Inflammatory macrophage (primary cell): ENCODE measurements around the gene ADCY3.

Source experiments
- DNase-seq, 2 donors: peaks; one replicate each; pipeline ENCODE4 v3.0.0-alpha.2; 2020 to 2022

Gene ADCY3

GRCh38 chr2:24925815-24926214 is 5.8 kb upstream of the ADCY3 start:
- no peak for DNase-seq

GRCh38 chr2:24924732-24925131 is 4.7 kb upstream of the ADCY3 start:
- DNase-seq: peak in 1 of 2 donors; percentile 18

GRCh38 chr2:24924266-24924665 is 4.2 kb upstream of the ADCY3 start:
- DNase-seq: no peak

- DNase-seq: no peak
These were observed 3.1 kb upstream of the ADCY3 start for GRCh38 chr2:24923106-24923505.

GRCh38 chr2:24922556-24922955 is 2.5 kb upstream of the ADCY3 start:
- no peak for DNase-seq

- DNase-seq: no peak
These were observed 888 bp upstream of the ADCY3 start for GRCh38 chr2:24920809-24921441.

GRCh38 chr2:24919506-24920097 is 435 bp downstream of the ADCY3 start:
- DNase-seq: peak; percentile 29 to 45

- DNase-seq: peak; percentile 14 to 40
These were observed 966 bp downstream of the ADCY3 start for GRCh38 chr2:24919037-24919505.

- no peak for DNase-seq
These were observed 1.6 kb downstream of the ADCY3 start for GRCh38 chr2:24918326-24919036.

GRCh38 chr2:24917731-24918325 is 2.2 kb downstream of the ADCY3 start:
- no peak for DNase-seq

GRCh38 chr2:24917086-24917485 is 3.0 kb downstream of the ADCY3 start:
- peak; percentile 62 to 72 for DNase-seq

- no peak for DNase-seq
These were observed 4.2 kb downstream of the ADCY3 start for GRCh38 chr2:24915796-24916195.

- DNase-seq: no peak
These were observed 4.9 kb downstream of the ADCY3 start for GRCh38 chr2:24915175-24915574.

GRCh38 chr2:24914713-24915112 is 5.3 kb downstream of the ADCY3 start:
- no peak for DNase-seq

GRCh38 chr2:24913911-24914310 is 6.1 kb downstream of the ADCY3 start:
- DNase-seq: no peak

GRCh38 chr2:24912986-24913385 is 7.1 kb downstream of the ADCY3 start:
- no peak for DNase-seq

GRCh38 chr2:24912523-24912922 is 7.5 kb downstream of the ADCY3 start:
- no peak for DNase-seq

GRCh38 chr2:24910245-24910644 is 9.8 kb downstream of the ADCY3 start:
- DNase-seq: no peak

GRCh38 chr2:24909555-24910177 is 10.4 kb downstream of the ADCY3 start:
- DNase-seq: no peak

- no peak for DNase-seq
These were observed 11.6 kb downstream of the ADCY3 start for GRCh38 chr2:24908461-24908901.

- peak; percentile 39 to 57 for DNase-seq
These were observed 12.9 kb downstream of the ADCY3 start for GRCh38 chr2:24907116-24907515.

- DNase-seq: no peak
These were observed 13.6 kb downstream of the ADCY3 start for GRCh38 chr2:24906466-24906865.
